HG03571 (cell line): ENCODE data around the gene CYP27C1.
"Not testable (repeated sequence)": the region's sequence is repeated elsewhere in the genome, so short reads cannot be mapped to it uniquely, and the experiment has no call there.

Experiments
- ATAC-seq: cut with Tn5 transposase; IDR thresholded peaks from one replicate; pipeline ENCODE4 v1.9.1; 2021; ENCODE audit not compliant: unreplicated experiment

The CYP27C1 gene

GRCh38 chr2:127175041-127175721 is 44.9 kb downstream of the CYP27C1 start:
- no peak for ATAC-seq

GRCh38 chr2:127174640-127175039 is 45.5 kb downstream of the CYP27C1 start:
- no peak for ATAC-seq

GRCh38 chr2:127174136-127174535 is 46.0 kb downstream of the CYP27C1 start:
- no peak for ATAC-seq

GRCh38 chr2:127173057-127173456 is 47.0 kb downstream of the CYP27C1 start:
- no peak for ATAC-seq

GRCh38 chr2:127172306-127172705 is 47.8 kb downstream of the CYP27C1 start:
- ATAC-seq: no peak

- ATAC-seq: no peak
These were observed 49.5 kb downstream of the CYP27C1 start for GRCh38 chr2:127170452-127171197.

- no peak for ATAC-seq
These were observed 50.1 kb downstream of the CYP27C1 start for GRCh38 chr2:127170021-127170420.

GRCh38 chr2:127169066-127169660 is 50.9 kb downstream of the CYP27C1 start:
- no peak for ATAC-seq

GRCh38 chr2:127166231-127166860 is 53.8 kb downstream of the CYP27C1 start:
- no peak for ATAC-seq

GRCh38 chr2:127165539-127165935 is 54.6 kb downstream of the CYP27C1 start:
- no peak for ATAC-seq

- ATAC-seq: no peak
These were observed 55.1 kb downstream of the CYP27C1 start for GRCh38 chr2:127164761-127165538.

GRCh38 chr2:127163921-127164320 is 56.2 kb downstream of the CYP27C1 start:
- ATAC-seq: no peak

GRCh38 chr2:127163090-127163406 is 57.1 kb downstream of the CYP27C1 start:
- ATAC-seq: not testable (repeated sequence)

GRCh38 chr2:127162261-127163089 is 57.6 kb downstream of the CYP27C1 start:
- no peak for ATAC-seq

GRCh38 chr2:127161176-127162136 is 58.6 kb downstream of the CYP27C1 start:
- no peak for ATAC-seq

- no peak for ATAC-seq
These were observed 59.4 kb downstream of the CYP27C1 start for GRCh38 chr2:127160676-127161075.

- ATAC-seq: no peak
These were observed 60.6 kb downstream of the CYP27C1 start for GRCh38 chr2:127159543-127159942.

GRCh38 chr2:127158614-127159290 is 61.3 kb downstream of the CYP27C1 start:
- ATAC-seq: no peak
